H1 (cell line): Measurements from ENCODE around the gene BIRC2. TPM values are rescaled to one million over a fixed set of nuclear protein-coding genes. Genes with fewer than 3 reads are reported as not detected.

ENCODE experiments used
- CTCF ChIA-PET: fragments of 300-600 bp; sonication (Branson Sonifier 250); formaldehyde crosslinking; loops from one replicate; lab custom pipeline; 2021; ENCODE audit not compliant: partially characterized antibody; lab: Charles Lee
- POLR2A ChIA-PET: fragments of 300-600 bp; sonication (Branson Sonifier 250); formaldehyde crosslinking; loops from one replicate; lab custom pipeline; 2021; ENCODE audit warnings: inconsistent platforms; ENCODE audit not compliant: partially characterized antibody; lab: Charles Lee
- DNase-seq, 2 experiments: peaks; one replicate each; pipeline versions ENCODE4 v3.0.0 to v3.0.0-alpha.2; 2010 to 2022; ENCODE audit warnings: low spot score in 2 of 2, low read depth in 1 of 2, mixed read lengths in 1 of 2
- FAIRE-seq: peaks from 2 replicates; lab custom pipeline; 2011; peaks lifted over from hg19 to GRCh38; lab: Jason Lieb, UNC
- H2AFZ ChIP-seq: 2 replicates; pipeline ENCODE4 v1.8.1; 2012; ENCODE audit warnings: low read length, inconsistent platforms
- H2AK5ac ChIP-seq: 2 replicates; pipeline ENCODE4 v1.6.1; 2013; ENCODE audit warnings: low read depth, low read length
- H2BK120ac ChIP-seq: replicated peaks from 2 replicates; pipeline ENCODE3; 2013; ENCODE audit warnings: low read depth, low read length, inconsistent platforms
- H2BK12ac ChIP-seq: 2 replicates; pipeline ENCODE4 v1.6.1; 2013; ENCODE audit warnings: low read depth, low read length
- H2BK15ac ChIP-seq: 2 replicates; pipeline ENCODE4 v1.6.1; 2013; ENCODE audit warnings: low read length
- H2BK20ac ChIP-seq: 2 replicates; pipeline ENCODE4 v1.6.1; 2013; ENCODE audit warnings: low read length
- H2BK5ac ChIP-seq: 2 replicates; pipeline ENCODE4 v1.6.1; 2013; ENCODE audit warnings: low read depth, low read length
- H3K14ac ChIP-seq: 2 replicates; pipeline ENCODE4 v1.6.1; 2013; ENCODE audit warnings: inconsistent platforms; ENCODE audit not compliant: insufficient read length
- H3K18ac ChIP-seq: 2 replicates; pipeline ENCODE4 v1.6.1; 2013; ENCODE audit warnings: low read length; ENCODE audit errors: extremely low read depth
- H3K23ac ChIP-seq: 2 replicates; pipeline ENCODE4 v1.6.1; 2013; ENCODE audit warnings: inconsistent platforms; ENCODE audit not compliant: insufficient read length
- H3K23me2 ChIP-seq: 2 replicates; pipeline ENCODE4 v1.6.1; 2013; ENCODE audit warnings: low read depth, low read length
- H3K27ac ChIP-seq: 2 replicates; pipeline ENCODE4 v1.6.1; 2011; ENCODE audit warnings: low read depth, low read length, inconsistent platforms
- H3K27me3 ChIP-seq, 4 experiments: replicated peaks in 1 of 4; 1 replicate in 1 of 4; 2 replicates in 3 of 4; pipeline versions ENCODE4 v1.6.1 to v1.8.1; 2011 to 2013; ENCODE audit warnings: low read length in 3 of 4, mild to moderate bottlenecking in 3 of 4, inconsistent platforms in 2 of 4, mixed read lengths in 2 of 4, moderate library complexity in 1 of 4; ENCODE audit not compliant: control insufficient read depth in 3 of 4, insufficient read depth in 3 of 4; ENCODE audit errors: extremely low read depth in 1 of 4
- H3K36me3 ChIP-seq, 4 experiments: 2 replicates each; pipeline versions ENCODE4 v1.6.1 to v1.8.1; 2011 to 2013; ENCODE audit warnings: mild to moderate bottlenecking in 4 of 4, low read length in 3 of 4, moderate library complexity in 2 of 4, control low read depth in 1 of 4, inconsistent platforms in 1 of 4; ENCODE audit not compliant: insufficient read depth in 4 of 4, control insufficient read depth in 2 of 4
- H3K4ac ChIP-seq: replicated peaks from 2 replicates; pipeline ENCODE3; 2013; ENCODE audit warnings: low read length, low read depth, mixed read lengths, inconsistent platforms; ENCODE audit not compliant: insufficient read length
- H3K4me1 ChIP-seq, 4 experiments: replicated peaks in 1 of 4; 1 replicate in 1 of 4; 2 replicates in 3 of 4; pipeline versions ENCODE4 v1.6.1 to v1.8.1; 2011 to 2013; ENCODE audit warnings: low read length in 3 of 4, inconsistent platforms in 2 of 4, mixed read lengths in 1 of 4; ENCODE audit not compliant: insufficient read depth in 4 of 4, control insufficient read depth in 3 of 4
- H3K4me2 ChIP-seq, 2 experiments: 2 replicates each; pipeline versions ENCODE4 v1.6.1 to v1.8.1; 2011 to 2013; ENCODE audit warnings: low read depth in 2 of 2, low read length in 2 of 2, control low read depth in 1 of 2, inconsistent platforms in 1 of 2, mild to moderate bottlenecking in 1 of 2; ENCODE audit not compliant: insufficient read depth in 1 of 2
- H3K4me3 ChIP-seq, 4 experiments: fragments of 200-600, 300-600 bp in 1 of 4; sonication (generic), shearing (Covaris generic), sonication (Bioruptor Twin) in 1 of 4; 2 replicates each; pipeline versions ENCODE4 v1.5.1 to v1.8.1; 2011 to 2016; ENCODE audit warnings: low read length in 4 of 4, low read depth in 3 of 4, control low read depth in 2 of 4, inconsistent platforms in 2 of 4, mild to moderate bottlenecking in 2 of 4, mixed read lengths in 1 of 4, moderate library complexity in 1 of 4; ENCODE audit not compliant: insufficient read depth in 2 of 4; ENCODE audit errors: extremely low read depth in 1 of 4
- H3K56ac ChIP-seq: replicated peaks from 2 replicates; pipeline ENCODE3; 2013; ENCODE audit warnings: low read depth, mild to moderate bottlenecking, mixed read lengths, low read length, inconsistent platforms; ENCODE audit not compliant: insufficient read length
- H3K79me1 ChIP-seq: 2 replicates; pipeline ENCODE4 v1.6.1; 2013; ENCODE audit warnings: low read depth, low read length, control low read depth
- H3K79me2 ChIP-seq, 2 experiments: 2 replicates each; pipeline versions ENCODE4 v1.6.1 to v1.8.1; 2012 to 2013; ENCODE audit warnings: low read length in 2 of 2, mild to moderate bottlenecking in 2 of 2, inconsistent platforms in 1 of 2; ENCODE audit not compliant: insufficient read depth in 2 of 2, control insufficient read depth in 1 of 2
- H3K9ac ChIP-seq, 4 experiments: replicated peaks in 1 of 4; 1 replicate in 1 of 4; 2 replicates in 3 of 4; pipeline versions ENCODE4 v1.6.1 to v1.8.1; 2011 to 2013; ENCODE audit warnings: low read depth in 3 of 4, low read length in 3 of 4, control low read depth in 2 of 4, mild to moderate bottlenecking in 2 of 4, moderate library complexity in 2 of 4, inconsistent platforms in 1 of 4; ENCODE audit errors: extremely low read depth in 1 of 4
- H3K9me3 ChIP-seq, 2 experiments: 2 replicates each; pipeline versions ENCODE4 v1.6.1 to v1.8.1; 2012 to 2013; ENCODE audit warnings: mild to moderate bottlenecking in 2 of 2, moderate library complexity in 2 of 2, control low read depth in 1 of 2, inconsistent platforms in 1 of 2, low read depth in 1 of 2, low read length in 1 of 2, mixed read lengths in 1 of 2; ENCODE audit not compliant: insufficient read depth in 2 of 2
- H4K20me1 ChIP-seq, 2 experiments: replicated peaks in 1 of 2; 2 replicates each; pipeline versions ENCODE3 to v1.8.1; 2011 to 2013; ENCODE audit warnings: inconsistent platforms in 2 of 2, low read length in 2 of 2, mild to moderate bottlenecking in 1 of 2; ENCODE audit not compliant: insufficient read depth in 2 of 2, control insufficient read depth in 1 of 2
- H4K5ac ChIP-seq: 2 replicates; pipeline ENCODE4 v1.6.1; 2013; ENCODE audit warnings: low read length, low read depth, mixed read lengths, inconsistent platforms; ENCODE audit not compliant: insufficient read length
- H4K8ac ChIP-seq: 2 replicates; pipeline ENCODE4 v1.8.0; 2013; ENCODE audit warnings: mild to moderate bottlenecking, moderate library complexity, low read length, inconsistent platforms; ENCODE audit not compliant: insufficient read depth; ENCODE audit errors: extremely low read depth
- H4K91ac ChIP-seq: replicated peaks from 2 replicates; pipeline ENCODE3; 2013; ENCODE audit warnings: low read length, mixed read lengths, inconsistent platforms; ENCODE audit not compliant: insufficient read length
- BRCA1 ChIP-seq: IDR thresholded peaks from 2 replicates; pipeline ENCODE4 v1.6.1; 2012; ENCODE audit warnings: low read depth, low read length, improper control_type of control experiment
- CBX8 ChIP-seq: fragments of 300-800, 300-1000 bp; sonication (generic); IDR thresholded peaks from 2 replicates; pipeline ENCODE4 v1.7.1; 2016; ENCODE audit warnings: low read depth, low read length, borderline replicate concordance
- CEBPB ChIP-seq: IDR thresholded peaks from 2 replicates; pipeline ENCODE4 v1.6.1; 2012; ENCODE audit warnings: low read depth, low read length
- EZH2 ChIP-seq: fragments of 200-600 bp; sonication (generic); IDR thresholded peaks from 2 replicates; pipeline ENCODE4 v1.7.1; 2012; ENCODE audit warnings: low read depth, mild to moderate bottlenecking, moderate library complexity, low read length, inconsistent platforms; ENCODE audit not compliant: severe bottlenecking
- GABPA ChIP-seq: IDR thresholded peaks from 2 replicates; pipeline ENCODE4 v1.6.1; 2011; ENCODE audit warnings: mild to moderate bottlenecking, low read length, moderate library complexity, borderline replicate concordance; ENCODE audit not compliant: insufficient read depth
- MAX ChIP-seq: IDR thresholded peaks from 2 replicates; pipeline ENCODE4 v1.6.1; 2012; ENCODE audit warnings: inconsistent platforms
- POU5F1 ChIP-seq: IDR thresholded peaks from 2 replicates; pipeline ENCODE4 v1.6.1; 2011; ENCODE audit warnings: low read depth, mild to moderate bottlenecking, low read length, moderate library complexity
- RAD21 ChIP-seq, 2 experiments: IDR thresholded peaks in 1 of 2; conservative IDR thresholded peaks in 1 of 2; 2 replicates each; pipeline ENCODE4 v1.6.1; 2011; ENCODE audit warnings: low read depth in 2 of 2, low read length in 2 of 2, improper control_type of control experiment in 1 of 2, inconsistent platforms in 1 of 2, mild to moderate bottlenecking in 1 of 2, moderate library complexity in 1 of 2
- RBBP5 ChIP-seq: IDR thresholded peaks from 2 replicates; pipeline ENCODE4 v1.7.1; 2012; ENCODE audit warnings: low read depth, mild to moderate bottlenecking, inconsistent platforms, low read length, moderate library complexity, borderline replicate concordance
- WGBS, 2 experiments: shearing (Covaris generic) in 1 of 2; methylation state at CpG; one replicate each; pipeline versions ENCODE4 v1.1.6 to v1.1.7; 2013 to 2015; ENCODE audit warnings: low lambda C conversion rate in 2 of 2, mixed read lengths in 2 of 2, inconsistent platforms in 1 of 2, low coverage in 1 of 2, missing lambda C conversion rate in 1 of 2; ENCODE audit not compliant: insufficient replicate concordance in 2 of 2, insufficient coverage in 1 of 2, insufficient read length in 1 of 2; ENCODE audit errors: extremely low coverage in 1 of 2, missing lambda C conversion rate in 1 of 2; 5-methylcytosine and 5-hydroxymethylcytosine counted together
- polyA plus RNA-seq, 7 experiments: library from polyadenylated mRNA; depleted of rRNA in 3 of 7; stranded (reverse) in 5 of 7; unstranded in 2 of 7; fragments of >200 nt in 5 of 7; fragments of 200-250 nt in 2 of 7; gene quantifications; 1 replicate in 5 of 7; 2 replicates in 1 of 7; 4 replicates in 1 of 7; pipeline versions ENCODE4 v1.2.1 to v1.2.3, GENCODE V29; 2011 to 2013; ENCODE audit warnings: missing spikeins in 2 of 7, mixed read lengths in 2 of 7
- total RNA-seq: library from RNA; stranded (reverse); fragmentation: NEBNext Ultra II Directional; extraction: Animal tissue kit (Norgen Biotek cat#: 25700); gene quantifications from 2 replicates; pipeline ENCODE4 v1.2.1, GENCODE V29; 2021

Gene BIRC2
- total and polyA plus RNA-seq, 2 of the 8 experiments (the other 6 are each of a cell fraction or from before 2014, with no cell fraction given): 18.4 to 24.7 TPM

GRCh38 chr11:102410382-102410784 lies 63.4 kb downstream of the BIRC2 start:
- 86% methylated on average over 5 of the region's 5 CpGs; no CpG with 5 or more reads in 1 of the 2 experiments for WGBS, 2 experiments
- POLR2A ChIA-PET: interaction anchor here (0.7 kb wide), 1 partner anchor 11 kb away, joined by 3 read pairs; no protein-coding TSS in a partner anchor
- no peak overlapping the region for H3K9ac ChIP-seq

More at GRCh38 chr11:102410382-102410784, 63.4 kb downstream of the BIRC2 start:
- Histone ChIP-seq H3K4me1 (no peaks in the 10 kb centered on the region), H3K14ac (no peak overlapping the region), H3K79me1 (peaks cover 5% of the 10 kb centered on the region; the same call in 1 of the 2 replicates), H2BK15ac (no peak overlapping the region), H3K4me3 (no peak overlapping the region), H4K5ac (no peak overlapping the region), H3K36me3 (no peaks in the 10 kb centered on the region), H3K27ac (no peak overlapping the region), H3K9me3 (no peaks in the 10 kb centered on the region), H3K4me2 (no peak overlapping the region), H3K27me3 (no peaks in the 10 kb centered on the region), H2AFZ (no peak overlapping the region), H2AK5ac (no peak overlapping the region), H2BK20ac (no peak overlapping the region), H4K91ac (no peak overlapping the region), H3K79me2 (peaks cover 0 to 29% of the 10 kb centered on the region in 2 experiments; a peak in 3 of 4 replicates), H2BK120ac (no peak overlapping the region), H3K23me2 (no peaks in the 10 kb centered on the region), H2BK12ac (no peak overlapping the region), H3K18ac (no peak overlapping the region), H3K23ac (no peak overlapping the region), H2BK5ac (no peak overlapping the region), H4K20me1 (peaks cover 0 to 3% of the 10 kb centered on the region in 2 experiments), H3K56ac (no peak overlapping the region), H4K8ac (no peak overlapping the region), H3K4ac (no peak overlapping the region)
- CTCF ChIA-PET: interaction anchor here (0.6 to 2.4 kb wide), 5 partner anchors 13 to 1397 kb away, joined by 3 to 7 read pairs (median 4); no protein-coding TSS in a partner anchor
- TF ChIP-seq CBX8: no peak
- TF ChIP-seq GABPA: no peak
- no peak for TF ChIP-seq MAX
- no peak for TF ChIP-seq RBBP5
- TF ChIP-seq POU5F1: no peak
- no peak for TF ChIP-seq RAD21 (IDR thresholded peaks at IDR 0.05 in 1 of 2, conservative IDR thresholded peaks at IDR 0.05 in 1 of 2; ENCODE audit: low read depth in 2 of 2, low read length in 2 of 2)
- TF ChIP-seq BRCA1: no peak
- no peak for TF ChIP-seq EZH2
- TF ChIP-seq CEBPB: no peak
- FAIRE-seq (no peak), DNase-seq (no peak)
